Trophoblast cell (in vitro differentiated cells and primary cell): ENCODE results near the gene DRD2.

Experiments
- DNase-seq, 2 donors: peaks; one replicate each; pipeline ENCODE4 v3.0.0-alpha.2; 2016
- H2AFZ ChIP-seq: 2 replicates; pipeline ENCODE4 v1.6.1; 2013; ENCODE audit warnings: low read length, moderate library complexity, mild to moderate bottlenecking; ENCODE audit not compliant: insufficient read depth, poor library complexity
- H2AK5ac ChIP-seq: 2 replicates; pipeline ENCODE4 v1.6.1; 2013; ENCODE audit warnings: mild to moderate bottlenecking, low read length
- H2BK120ac ChIP-seq: 2 replicates; pipeline ENCODE4 v1.6.1; 2013; ENCODE audit warnings: low read length, mild to moderate bottlenecking, moderate library complexity; ENCODE audit not compliant: insufficient read depth, poor library complexity
- H2BK12ac ChIP-seq: 2 replicates; pipeline ENCODE4 v1.6.1; 2013; ENCODE audit warnings: mild to moderate bottlenecking, low read length, moderate library complexity
- H2BK5ac ChIP-seq: 2 replicates; pipeline ENCODE4 v1.6.1; 2013; ENCODE audit warnings: low read length, low read depth, moderate library complexity, mild to moderate bottlenecking; ENCODE audit not compliant: poor library complexity
- H3K14ac ChIP-seq: 2 replicates; pipeline ENCODE4 v1.6.1; 2013; ENCODE audit warnings: mild to moderate bottlenecking, low read length
- H3K18ac ChIP-seq: 2 replicates; pipeline ENCODE4 v1.6.1; 2013; ENCODE audit warnings: mild to moderate bottlenecking, low read length
- H3K23ac ChIP-seq: 2 replicates; pipeline ENCODE4 v1.6.1; 2013; ENCODE audit warnings: low read length
- H3K27ac ChIP-seq: 2 replicates; pipeline ENCODE4 v1.5.1; 2013; ENCODE audit warnings: low read depth, mild to moderate bottlenecking, inconsistent platforms, low read length, moderate library complexity
- H3K27me3 ChIP-seq: 2 replicates; pipeline ENCODE4 v1.6.1; 2013; ENCODE audit warnings: inconsistent platforms, mild to moderate bottlenecking, low read length, moderate library complexity; ENCODE audit not compliant: insufficient read depth
- H3K36me3 ChIP-seq, 2 experiments: 1 replicate in 1 of 2; 2 replicates in 1 of 2; pipeline ENCODE4 v1.6.1; 2013; ENCODE audit warnings: low read length in 2 of 2, mild to moderate bottlenecking in 2 of 2, moderate library complexity in 1 of 2; ENCODE audit not compliant: insufficient read depth in 2 of 2, control insufficient read depth in 1 of 2
- H3K4ac ChIP-seq: 2 replicates; pipeline ENCODE4 v1.6.1; 2013; ENCODE audit warnings: low read depth, mild to moderate bottlenecking, low read length, moderate library complexity
- H3K4me1 ChIP-seq, 2 experiments: 1 replicate in 1 of 2; 2 replicates in 1 of 2; pipeline ENCODE4 v1.6.1; 2013; ENCODE audit warnings: low read length in 2 of 2, mild to moderate bottlenecking in 2 of 2, moderate library complexity in 1 of 2; ENCODE audit not compliant: insufficient read depth in 2 of 2, control insufficient read depth in 1 of 2
- H3K4me2 ChIP-seq: 2 replicates; pipeline ENCODE4 v1.6.1; 2013; ENCODE audit warnings: inconsistent platforms, mild to moderate bottlenecking, low read length, moderate library complexity
- H3K4me3 ChIP-seq: 2 replicates; pipeline ENCODE4 v1.5.1; 2013; ENCODE audit warnings: mild to moderate bottlenecking, low read depth, low read length, inconsistent platforms
- H3K79me1 ChIP-seq: one replicate; pipeline ENCODE4 v1.6.1; 2013; ENCODE audit warnings: low read length
- H3K79me2 ChIP-seq: 2 replicates; pipeline ENCODE4 v1.6.1; 2013; ENCODE audit warnings: low read length, mild to moderate bottlenecking; ENCODE audit not compliant: control insufficient read depth, insufficient read depth, poor library complexity
- H3K9ac ChIP-seq: 2 replicates; pipeline ENCODE4 v1.6.1; 2013; ENCODE audit warnings: mild to moderate bottlenecking, low read length
- H3K9me3 ChIP-seq: 2 replicates; pipeline ENCODE4 v1.6.1; 2013; ENCODE audit warnings: low read depth, mild to moderate bottlenecking, control low read depth, inconsistent platforms, low read length; ENCODE audit not compliant: insufficient read depth
- H4K12ac ChIP-seq: 2 replicates; pipeline ENCODE4 v1.6.1; 2013; ENCODE audit warnings: low read depth, mild to moderate bottlenecking, low read length, moderate library complexity
- H4K8ac ChIP-seq: 2 replicates; pipeline ENCODE4 v1.6.1; 2013; ENCODE audit warnings: low read depth, mild to moderate bottlenecking, low read length, moderate library complexity
- H4K91ac ChIP-seq: one replicate; pipeline ENCODE4 v1.6.1; 2013; ENCODE audit warnings: low read depth, mild to moderate bottlenecking, low read length, moderate library complexity
- WGBS: extraction: QIAGEN DNeasy Blood & Tissue Kit; methylation state at CpG from one replicate; pipeline ENCODE4 v1.1.7; 2013; ENCODE audit warnings: missing lambda C conversion rate; ENCODE audit not compliant: insufficient read length, insufficient coverage; ENCODE audit errors: extremely low coverage; 5-methylcytosine and 5-hydroxymethylcytosine counted together

The DRD2 gene

DNA sequence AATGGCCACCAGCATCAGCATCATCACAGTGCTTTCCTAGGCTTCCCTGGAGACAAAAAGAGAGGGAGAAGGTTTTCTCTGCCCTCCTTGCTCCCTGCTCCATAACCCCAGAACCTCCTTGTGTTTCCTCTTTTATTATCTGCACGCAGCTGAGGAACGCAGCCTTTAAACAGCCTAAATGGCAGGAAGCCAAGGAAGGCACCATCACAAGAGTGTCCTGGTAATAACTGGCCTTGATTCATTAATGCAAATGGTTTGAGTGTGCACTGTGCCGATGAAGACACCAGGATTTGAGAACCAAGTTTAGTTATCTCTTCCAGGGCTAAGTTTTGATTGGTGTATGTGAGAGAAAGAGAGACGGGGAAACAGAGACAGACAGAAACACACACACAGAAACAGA lies 29.4 kb upstream of the DRD2 start:
- no peaks in the 10 kb centered on the region for H3K4me1 ChIP-seq
- no peak overlapping the region for H3K9ac ChIP-seq

DNA sequence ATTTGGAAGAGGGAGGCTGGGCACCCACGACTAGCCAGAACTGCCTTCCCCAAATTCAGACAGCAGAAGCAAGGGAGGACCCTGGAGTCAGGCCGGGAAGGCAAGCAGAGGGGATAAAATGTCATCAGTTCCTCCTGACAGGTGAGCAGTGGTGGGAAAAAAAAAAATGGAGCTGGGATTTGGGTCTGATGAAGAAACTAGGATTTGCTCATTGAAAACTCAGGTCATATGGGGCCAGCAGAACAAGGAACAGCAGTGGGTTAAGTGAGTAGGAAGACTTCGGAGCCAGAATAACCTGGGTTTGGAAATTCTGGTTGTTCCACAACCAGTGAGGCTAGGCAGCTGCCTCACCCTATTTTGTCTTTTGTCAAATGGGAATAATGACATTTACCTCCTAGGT lies 28.9 kb upstream of the DRD2 start:
- H3K23ac ChIP-seq, result no peak overlapping the region
- no peak overlapping the region for H3K14ac ChIP-seq
- H2AFZ ChIP-seq, result no peak overlapping the region
- H2AK5ac ChIP-seq, result no peak overlapping the region
- no peak overlapping the region for H4K91ac ChIP-seq
- no peaks in the 10 kb centered on the region for H3K79me2 ChIP-seq
- no peaks in the 10 kb centered on the region for H3K36me3 ChIP-seq
- H4K12ac ChIP-seq, result no peak overlapping the region
- H3K9me3 ChIP-seq, result no peaks in the 10 kb centered on the region
- H3K4me3 ChIP-seq, result no peak overlapping the region
- H3K4ac ChIP-seq, result no peak overlapping the region
- no CpG with 5 or more reads among the region's 3 CpGs for WGBS
- no peaks in the 10 kb centered on the region for H3K27me3 ChIP-seq
- no peaks in the 10 kb centered on the region for H3K79me1 ChIP-seq
- H3K4me2 ChIP-seq, result no peak overlapping the region
- no peaks in the 10 kb centered on the region for H3K4me1 ChIP-seq
- no peak overlapping the region for H3K9ac ChIP-seq
- H2BK120ac ChIP-seq, result no peak overlapping the region
- no peak overlapping the region for H2BK12ac ChIP-seq
- H2BK5ac ChIP-seq, result no peak overlapping the region
- no peak overlapping the region for H4K8ac ChIP-seq
- DNase-seq, result no peak
- H3K18ac ChIP-seq, result no peak overlapping the region
- H3K27ac ChIP-seq, result no peak overlapping the region

More for the DNA sequence above, 29.4 kb upstream of the DRD2 start:
- H3K4me2 ChIP-seq, result no peak overlapping the region
- H2AK5ac ChIP-seq, result no peak overlapping the region
- no peak overlapping the region for H3K4ac ChIP-seq
- no peak overlapping the region for H3K27ac ChIP-seq
- no peaks in the 10 kb centered on the region for H3K79me1 ChIP-seq
- H3K9me3 ChIP-seq, result no peaks in the 10 kb centered on the region
- no peak overlapping the region for H2AFZ ChIP-seq
- H3K4me3 ChIP-seq, result no peak overlapping the region
- no peak overlapping the region for H3K14ac ChIP-seq
- no peak overlapping the region for H4K91ac ChIP-seq
- H2BK120ac ChIP-seq, result no peak overlapping the region
- no peak overlapping the region for H4K8ac ChIP-seq
- no peaks in the 10 kb centered on the region for H3K79me2 ChIP-seq
- H3K18ac ChIP-seq, result no peak overlapping the region
- no peak overlapping the region for H2BK12ac ChIP-seq
- DNase-seq, result no peak
- H3K36me3 ChIP-seq, result no peaks in the 10 kb centered on the region
- H2BK5ac ChIP-seq, result no peak overlapping the region
- no peaks in the 10 kb centered on the region for H3K27me3 ChIP-seq
- H4K12ac ChIP-seq, result no peak overlapping the region
- no CpG with 5 or more reads among the region's 4 CpGs for WGBS
- no peak overlapping the region for H3K23ac ChIP-seq

DNA sequence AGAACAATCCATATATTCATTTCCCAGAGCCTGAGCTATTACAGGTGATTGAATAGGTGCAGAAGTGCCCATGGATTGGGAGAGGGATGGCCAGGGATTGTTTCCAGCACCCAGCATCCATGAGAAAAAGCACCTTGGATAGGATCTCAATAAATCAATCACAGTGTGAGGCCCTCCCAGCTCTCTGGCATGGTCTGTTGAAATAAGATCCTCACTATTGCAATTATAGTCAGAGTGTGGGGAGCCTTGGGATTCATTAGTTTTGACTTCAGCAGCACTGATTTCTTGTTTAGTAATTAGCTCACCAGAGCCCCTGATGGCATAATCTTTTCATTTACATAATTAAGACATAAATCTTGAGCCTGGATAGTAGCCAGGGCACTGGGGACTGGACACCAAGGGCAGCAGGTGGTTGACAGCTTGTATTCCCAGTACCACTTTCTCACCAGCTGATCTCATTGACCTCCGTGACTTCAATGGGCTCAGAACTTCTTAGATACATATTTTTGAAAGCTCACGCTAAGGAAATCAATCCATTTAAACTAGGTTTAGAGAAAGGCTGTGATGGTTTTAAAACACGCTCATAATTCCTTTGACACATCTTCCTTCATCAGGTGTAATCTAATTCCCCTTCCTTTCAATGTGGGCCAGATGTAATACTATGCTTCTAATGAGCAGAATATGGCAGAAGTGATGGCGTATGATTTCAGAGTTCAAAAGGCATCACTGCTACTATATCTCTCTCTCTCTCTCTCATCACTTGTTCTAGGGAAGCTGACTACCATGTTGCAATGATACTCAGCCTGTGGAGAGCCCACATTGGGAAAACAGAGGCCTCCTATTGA lies 22.1 kb upstream of the DRD2 start:
- Histone ChIP-seq H2BK120ac (no peak overlapping the region), H3K4me1 (no peaks in the 10 kb centered on the region), H3K18ac (no peak overlapping the region), H4K91ac (no peak overlapping the region), H3K23ac (no peak overlapping the region), H4K12ac (no peak overlapping the region), H3K9me3 (no peaks in the 10 kb centered on the region), H3K4me3 (no peak overlapping the region), H3K9ac (no peak overlapping the region), H3K4ac (no peak overlapping the region), H2BK5ac (no peak overlapping the region), H2AFZ (no peak overlapping the region), H3K27ac (no peak overlapping the region), H3K79me2 (no peaks in the 10 kb centered on the region), H4K8ac (no peak overlapping the region), H3K36me3 (no peaks in the 10 kb centered on the region), H3K4me2 (no peak overlapping the region), H3K14ac (no peak overlapping the region), H2AK5ac (no peak overlapping the region), H2BK12ac (no peak overlapping the region), H3K79me1 (no peaks in the 10 kb centered on the region), H3K27me3 (no peaks in the 10 kb centered on the region)
- DNase-seq, result no peak
- WGBS, result no CpG with 5 or more reads among the region's 4 CpGs

DNA sequence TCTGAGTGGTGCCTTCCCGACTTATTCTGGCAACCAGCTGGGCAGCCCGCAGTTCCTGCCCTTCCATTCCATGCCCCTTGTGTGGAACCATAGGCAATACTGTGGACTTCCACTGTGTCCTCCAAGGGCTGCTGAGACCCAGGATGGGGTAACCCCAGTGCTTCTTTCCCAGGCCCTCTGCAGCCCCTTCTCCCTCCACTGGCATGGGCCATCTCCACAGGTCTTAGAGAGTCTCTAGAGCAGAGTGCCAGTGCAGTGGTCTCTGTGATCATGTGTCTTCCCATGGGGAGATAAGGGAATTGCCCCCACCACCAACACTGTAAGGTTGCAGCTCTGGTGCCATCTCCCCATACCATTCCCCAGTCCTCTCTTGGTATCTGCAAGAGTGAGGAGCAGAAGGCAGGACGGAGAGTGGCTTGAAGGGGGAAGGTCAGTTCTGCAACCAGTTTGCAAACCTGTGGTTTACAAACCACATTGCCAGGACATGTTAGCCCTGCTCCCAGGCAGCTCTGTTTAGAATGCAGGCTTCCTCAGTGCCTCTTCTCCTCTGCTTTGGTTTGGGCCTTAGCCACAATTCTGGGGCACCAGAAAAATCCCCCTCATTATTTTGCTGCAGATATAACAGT lies 20.9 kb upstream of the DRD2 start:
- Histone ChIP-seq H2BK5ac (no peak overlapping the region), H3K79me1 (no peaks in the 10 kb centered on the region), H3K9ac (no peak overlapping the region), H4K12ac (no peak overlapping the region), H4K8ac (no peak overlapping the region), H3K18ac (no peak overlapping the region), H3K9me3 (no peaks in the 10 kb centered on the region), H3K4ac (no peak overlapping the region), H3K27me3 (no peaks in the 10 kb centered on the region), H2BK120ac (no peak overlapping the region), H2BK12ac (no peak overlapping the region), H3K4me2 (no peak overlapping the region), H3K4me3 (no peak overlapping the region), H2AFZ (no peak overlapping the region), H4K91ac (no peak overlapping the region), H3K27ac (no peak overlapping the region), H3K14ac (no peak overlapping the region), H3K79me2 (no peaks in the 10 kb centered on the region), H3K36me3 (no peaks in the 10 kb centered on the region), H2AK5ac (no peak overlapping the region), H3K23ac (no peak overlapping the region), H3K4me1 (no peaks in the 10 kb centered on the region)
- DNase-seq, result no peak
- WGBS, result no CpG with 5 or more reads among the region's 3 CpGs
